Mucosa of stomach (tissue), 1 donor: ENCODE data around the gene CDH2.

Experiments used
- H3K27me3 ChIP-seq: one replicate; pipeline ENCODE4 v1.7.0; 2013; ENCODE audit warnings: mild to moderate bottlenecking, low read length; ENCODE audit not compliant: control insufficient read depth, insufficient read depth
- H3K36me3 ChIP-seq: one replicate; pipeline ENCODE4 v1.7.0; 2013; ENCODE audit warnings: low read length; ENCODE audit not compliant: control insufficient read depth, insufficient read depth
- H3K4me1 ChIP-seq: one replicate; pipeline ENCODE4 v1.7.0; 2013; ENCODE audit warnings: mild to moderate bottlenecking, low read length; ENCODE audit not compliant: control insufficient read depth, insufficient read depth
- H3K4me3 ChIP-seq: one replicate; pipeline ENCODE4 v1.7.0; 2013; ENCODE audit warnings: low read length
- H3K9ac ChIP-seq: one replicate; pipeline ENCODE4 v1.7.0; 2013; ENCODE audit warnings: mild to moderate bottlenecking, low read length, moderate library complexity
- H3K9me3 ChIP-seq: one replicate; pipeline ENCODE4 v1.7.0; 2013; ENCODE audit warnings: mild to moderate bottlenecking, low read length, moderate library complexity; ENCODE audit not compliant: control insufficient read depth
- donor health status: Pancreatic carcinoma.

CDH2 gene

DNA sequence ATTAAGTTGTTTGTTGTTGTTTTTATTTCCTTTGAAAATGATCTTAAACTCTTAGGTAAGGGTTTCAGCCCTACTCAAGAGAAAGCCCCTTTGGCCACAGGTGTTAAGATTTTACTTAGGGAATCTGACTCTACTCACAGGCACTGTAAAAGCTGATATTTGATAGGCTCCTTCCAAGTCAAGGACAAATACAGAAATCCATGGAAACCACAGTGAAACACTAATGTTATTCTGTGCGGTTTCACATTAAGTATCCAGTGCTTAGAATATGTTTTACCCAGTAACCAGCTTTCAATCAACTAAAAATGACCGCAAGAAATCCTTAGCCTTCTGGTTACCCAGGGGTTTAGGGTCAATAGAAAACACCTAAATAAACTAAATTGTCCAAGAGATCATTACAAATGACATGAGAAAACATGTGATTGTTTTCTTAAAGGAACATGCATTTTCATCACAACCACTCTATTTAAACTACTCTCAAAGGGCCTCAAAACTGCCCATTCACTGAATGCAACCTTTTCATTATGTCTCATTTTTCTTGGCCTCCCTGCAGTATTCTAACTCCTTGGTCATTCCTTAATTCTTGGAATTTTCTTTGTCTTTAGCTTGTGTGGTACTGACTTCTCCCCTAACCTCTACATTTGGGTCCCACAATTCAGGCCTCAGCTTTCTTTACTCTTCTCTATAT is 56.0 kb downstream of the CDH2 start:
- Histone ChIP-seq H3K9ac (no peak overlapping the region), H3K36me3 (no peaks in the 10 kb centered on the region), H3K4me3 (no peak overlapping the region), H3K4me1 (no peaks in the 10 kb centered on the region), H3K27me3 (no peaks in the 10 kb centered on the region), H3K9me3 (no peaks in the 10 kb centered on the region)

- Histone ChIP-seq H3K4me1 (no peaks in the 10 kb centered on the region), H3K9me3 (no peaks in the 10 kb centered on the region), H3K9ac (no peak overlapping the region), H3K36me3 (no peaks in the 10 kb centered on the region), H3K27me3 (no peaks in the 10 kb centered on the region), H3K4me3 (no peak overlapping the region)
Measured at GRCh38 chr18:28116461-28116860, 60.5 kb downstream of the CDH2 start.

- Histone ChIP-seq H3K4me3 (no peak overlapping the region), H3K9ac (no peak overlapping the region), H3K36me3 (no peaks in the 10 kb centered on the region), H3K9me3 (no peaks in the 10 kb centered on the region), H3K27me3 (no peaks in the 10 kb centered on the region), H3K4me1 (no peaks in the 10 kb centered on the region)
Measured at GRCh38 chr18:28115149-28115550, 61.8 kb downstream of the CDH2 start.

GRCh38 chr18:28114472-28114871 is 62.5 kb downstream of the CDH2 start:
- no peaks in the 10 kb centered on the region for H3K27me3 ChIP-seq
- H3K4me3 ChIP-seq: no peak overlapping the region
- no peaks in the 10 kb centered on the region for H3K4me1 ChIP-seq
- no peak overlapping the region for H3K9ac ChIP-seq
- no peaks in the 10 kb centered on the region for H3K36me3 ChIP-seq
- H3K9me3 ChIP-seq: no peaks in the 10 kb centered on the region

- Histone ChIP-seq H3K36me3 (no peaks in the 10 kb centered on the region), H3K9ac (no peak overlapping the region), H3K4me1 (no peaks in the 10 kb centered on the region), H3K4me3 (no peak overlapping the region), H3K9me3 (no peaks in the 10 kb centered on the region), H3K27me3 (no peaks in the 10 kb centered on the region)
Measured at GRCh38 chr18:28113271-28114029, 63.5 kb downstream of the CDH2 start.

DNA sequence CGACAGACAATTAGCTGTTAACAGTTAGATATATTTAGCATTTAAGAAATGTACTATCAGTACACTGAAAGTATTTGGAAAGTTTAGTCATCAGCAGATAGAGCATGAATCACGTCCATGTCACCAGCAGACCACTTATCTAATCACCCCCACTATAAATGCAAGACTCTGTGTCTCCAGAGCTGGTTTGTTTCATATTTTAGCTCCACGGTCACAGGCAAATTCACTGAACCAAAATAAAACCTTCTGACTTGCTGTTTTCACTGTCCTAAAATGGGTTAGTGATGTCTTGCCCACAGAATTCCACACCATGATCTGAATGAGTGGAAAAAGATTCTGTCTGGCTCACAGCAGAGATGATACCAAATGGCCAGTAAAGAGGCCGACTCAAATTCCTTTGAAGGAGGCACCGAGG is 64.9 kb downstream of the CDH2 start:
- no peaks in the 10 kb centered on the region for H3K27me3 ChIP-seq
- H3K9me3 ChIP-seq: no peaks in the 10 kb centered on the region
- no peaks in the 10 kb centered on the region for H3K4me1 ChIP-seq
- H3K4me3 ChIP-seq: no peak overlapping the region
- H3K36me3 ChIP-seq: no peaks in the 10 kb centered on the region
- no peak overlapping the region for H3K9ac ChIP-seq

- Histone ChIP-seq H3K4me1 (no peaks in the 10 kb centered on the region), H3K27me3 (no peaks in the 10 kb centered on the region), H3K4me3 (no peak overlapping the region), H3K36me3 (no peaks in the 10 kb centered on the region), H3K9ac (no peak overlapping the region), H3K9me3 (no peaks in the 10 kb centered on the region)
Measured at GRCh38 chr18:28110924-28111323, 66.0 kb downstream of the CDH2 start.

DNA sequence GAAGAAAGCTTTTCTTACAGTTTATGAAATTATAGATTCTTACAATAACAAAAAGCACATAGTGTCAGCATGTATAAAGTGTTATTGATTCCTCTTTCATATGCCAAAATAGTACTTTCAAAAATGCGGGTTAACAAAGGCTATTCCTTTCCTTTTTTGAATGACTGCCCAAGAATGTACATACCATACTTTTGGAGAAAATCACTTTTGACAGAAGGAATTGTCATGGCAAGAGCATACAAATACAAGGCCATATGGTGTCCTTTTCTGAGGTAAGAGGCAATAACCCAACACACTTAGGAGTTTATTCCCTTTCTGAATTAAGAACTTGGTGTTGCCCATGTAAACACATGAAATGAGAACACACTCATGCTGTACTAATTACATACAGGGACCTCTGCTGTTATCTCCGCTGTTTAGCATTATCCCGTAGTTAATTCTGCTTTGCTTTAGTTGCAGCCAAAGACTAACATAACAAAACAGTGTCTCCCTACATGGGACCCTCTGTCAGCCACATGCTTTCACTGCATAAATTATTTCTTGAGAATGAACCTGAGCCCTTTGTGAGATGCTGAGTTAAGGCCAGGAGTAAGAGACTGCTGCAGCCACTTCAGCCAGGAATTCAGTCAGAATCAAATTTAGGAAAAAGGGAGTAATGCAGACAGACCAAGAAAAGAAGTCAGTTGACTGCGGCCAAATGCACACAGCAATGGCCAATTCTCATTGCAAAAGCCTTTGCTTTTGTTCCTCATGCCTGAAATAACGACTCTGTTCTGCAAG is 67.0 kb downstream of the CDH2 start:
- Histone ChIP-seq H3K9me3 (no peaks in the 10 kb centered on the region), H3K4me3 (no peak overlapping the region), H3K4me1 (no peaks in the 10 kb centered on the region), H3K9ac (no peak overlapping the region), H3K36me3 (no peaks in the 10 kb centered on the region), H3K27me3 (no peaks in the 10 kb centered on the region)

GRCh38 chr18:28108814-28109213 is 68.1 kb downstream of the CDH2 start:
- Histone ChIP-seq H3K9me3 (no peaks in the 10 kb centered on the region), H3K27me3 (no peaks in the 10 kb centered on the region), H3K4me3 (no peak overlapping the region), H3K4me1 (no peaks in the 10 kb centered on the region), H3K9ac (no peak overlapping the region), H3K36me3 (no peaks in the 10 kb centered on the region)

DNA sequence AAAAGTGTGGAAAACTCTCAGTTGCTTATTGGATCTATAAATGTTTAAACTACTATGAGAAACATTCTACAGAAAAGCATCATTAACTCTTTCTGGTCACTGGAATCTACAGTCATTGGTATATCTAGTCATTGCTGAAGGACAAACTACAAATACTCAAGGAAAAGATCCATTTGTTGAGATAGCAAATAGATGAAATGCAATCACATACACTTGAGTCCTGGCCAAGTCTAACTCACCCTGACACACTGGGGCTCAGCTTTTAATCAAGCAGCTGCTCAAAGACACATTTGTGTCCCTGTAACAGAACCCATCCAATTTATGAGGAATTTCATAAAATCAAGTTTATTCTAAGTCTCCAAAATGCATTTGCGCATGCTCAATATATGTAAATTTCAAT is 68.7 kb downstream of the CDH2 start:
- Histone ChIP-seq H3K9me3 (no peaks in the 10 kb centered on the region), H3K9ac (no peak overlapping the region), H3K4me1 (no peaks in the 10 kb centered on the region), H3K36me3 (no peaks in the 10 kb centered on the region), H3K4me3 (no peak overlapping the region), H3K27me3 (no peaks in the 10 kb centered on the region)

- no peaks in the 10 kb centered on the region for H3K27me3 ChIP-seq
- H3K4me1 ChIP-seq: no peaks in the 10 kb centered on the region
- H3K9me3 ChIP-seq: no peaks in the 10 kb centered on the region
- no peak overlapping the region for H3K9ac ChIP-seq
- H3K36me3 ChIP-seq: no peaks in the 10 kb centered on the region
- no peak overlapping the region for H3K4me3 ChIP-seq
Measured at GRCh38 chr18:28099237-28099636, 77.7 kb downstream of the CDH2 start.

- H3K4me1 ChIP-seq: no peaks in the 10 kb centered on the region
- H3K27me3 ChIP-seq: no peaks in the 10 kb centered on the region
- H3K36me3 ChIP-seq: no peaks in the 10 kb centered on the region
- H3K9ac ChIP-seq: no peak overlapping the region
- H3K9me3 ChIP-seq: no peaks in the 10 kb centered on the region
- H3K4me3 ChIP-seq: no peak overlapping the region
Measured at GRCh38 chr18:28095631-28096030, 81.3 kb downstream of the CDH2 start.
